ENCODE results near the gene APP. TPM values are rescaled to one million over a fixed set of nuclear protein-coding genes. Genes with fewer than 3 reads are reported as not detected.

The APP gene
- total RNA-seq, 1 experiment from 2014 or later, result 266 TPM

DNA sequence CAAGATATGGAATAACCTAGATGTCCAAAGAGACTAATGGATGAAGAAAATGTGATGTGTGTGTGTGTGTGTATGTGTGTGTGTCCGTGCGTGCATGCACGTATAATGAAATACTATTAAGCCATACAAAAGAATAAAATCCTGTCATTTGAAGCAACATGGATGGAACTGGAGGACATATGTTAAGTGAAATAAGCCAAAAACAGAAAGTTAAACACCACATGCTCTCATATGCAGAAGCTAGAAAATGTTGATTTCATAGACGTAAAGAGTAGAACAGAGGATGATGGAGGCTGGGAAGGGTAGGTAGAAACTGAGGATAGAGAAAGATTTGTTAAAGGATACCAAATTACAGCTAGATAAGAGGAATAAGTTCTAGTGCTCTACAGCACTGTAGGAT, 133.7 kb downstream of the APP start:
- no peak overlapping the region for H3K4me3 ChIP-seq (ENCODE audit: low read length)
- no peaks in the 10 kb centered on the region for H3K27me3 ChIP-seq (ENCODE audit: low read length)
- peaks cover 9% of the 10 kb centered on the region for H3K4me1 ChIP-seq (ENCODE audit: insufficient read depth, low read length)
- 0 out of 2 replicates have a peak, but pooled peaks cover 7% of the 10 kb centered on the region for H3K36me3 ChIP-seq (ENCODE audit: low read depth, low read length)
- H3K27ac ChIP-seq (ENCODE audit: low read length), result no peak overlapping the region
- no peak for TF ChIP-seq EZH2phosphoT487 (IDR thresholded peaks at IDR 0.05; ENCODE audit: borderline replicate concordance, low read length)
- TF ChIP-seq, protein P1, sequence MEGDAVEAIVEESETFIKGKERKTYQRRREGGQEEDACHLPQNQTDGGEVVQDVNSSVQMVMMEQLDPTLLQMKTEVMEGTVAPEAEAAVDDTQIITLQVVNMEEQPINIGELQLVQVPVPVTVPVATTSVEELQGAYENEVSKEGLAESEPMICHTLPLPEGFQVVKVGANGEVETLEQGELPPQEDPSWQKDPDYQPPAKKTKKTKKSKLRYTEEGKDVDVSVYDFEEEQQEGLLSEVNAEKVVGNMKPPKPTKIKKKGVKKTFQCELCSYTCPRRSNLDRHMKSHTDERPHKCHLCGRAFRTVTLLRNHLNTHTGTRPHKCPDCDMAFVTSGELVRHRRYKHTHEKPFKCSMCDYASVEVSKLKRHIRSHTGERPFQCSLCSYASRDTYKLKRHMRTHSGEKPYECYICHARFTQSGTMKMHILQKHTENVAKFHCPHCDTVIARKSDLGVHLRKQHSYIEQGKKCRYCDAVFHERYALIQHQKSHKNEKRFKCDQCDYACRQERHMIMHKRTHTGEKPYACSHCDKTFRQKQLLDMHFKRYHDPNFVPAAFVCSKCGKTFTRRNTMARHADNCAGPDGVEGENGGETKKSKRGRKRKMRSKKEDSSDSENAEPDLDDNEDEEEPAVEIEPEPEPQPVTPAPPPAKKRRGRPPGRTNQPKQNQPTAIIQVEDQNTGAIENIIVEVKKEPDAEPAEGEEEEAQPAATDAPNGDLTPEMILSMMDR (conservative IDR thresholded peaks at IDR 0.05; ENCODE audit: low read depth, low read length), result no peak
- TF ChIP-seq EZH2 (IDR thresholded peaks at IDR 0.05; ENCODE audit: low read length, unreplicated experiment), result no peak
- ChIA-PET CTCF (no interaction called here), POLR2A (ENCODE audit: unreplicated experiment) (no interaction called here)
- H3K4me2 ChIP-seq (ENCODE audit: low read length), result no peak overlapping the region
- no peaks in the 10 kb centered on the region for H3K9me2 ChIP-seq (replicated peaks; ENCODE audit: low read length)
- H3K9me3 ChIP-seq (ENCODE audit: low read length), result no peaks in the 10 kb centered on the region
- DNase-seq (no peak), ATAC-seq (no peak)
- H3K79me2 ChIP-seq (ENCODE audit: low read length), result peaks cover 46% of the 10 kb centered on the region
- H3K9ac ChIP-seq (ENCODE audit: low read length), result no peak overlapping the region
- no peak overlapping the region for H2AFZ ChIP-seq (ENCODE audit: low read length)
- H3F3A ChIP-seq (ENCODE audit: low read length, unreplicated experiment), result no peaks in the 10 kb centered on the region
- BruUV-seq (replicated peaks), result no TSS peak
- intact Hi-C loops (cut with micrococcal nuclease), result no loop called here
- H4K20me1 ChIP-seq (ENCODE audit: low read length), result no peaks in the 10 kb centered on the region

DNA sequence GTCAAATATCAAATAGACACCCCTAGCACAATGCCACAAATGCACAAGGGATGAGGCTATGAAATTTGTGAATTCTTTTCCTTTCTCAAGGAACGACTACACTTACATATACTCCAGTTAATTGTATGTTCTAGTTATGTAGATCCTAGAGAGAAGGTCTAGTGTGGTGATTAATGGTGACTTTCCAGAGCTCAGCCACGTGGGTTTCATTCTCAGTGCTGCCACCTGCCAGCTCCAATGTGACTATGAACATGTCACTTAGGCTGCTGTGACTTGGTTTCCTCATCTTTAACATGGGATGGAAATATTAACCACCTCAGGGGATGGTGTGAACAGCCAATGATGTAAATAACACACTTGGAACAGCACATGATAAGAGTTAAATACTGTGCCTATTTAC, 138.3 kb downstream of the APP start:
- CTCF ChIA-PET, result no interaction called here
- BruUV-seq (replicated peaks), result no TSS peak
- H3K27me3 ChIP-seq (ENCODE audit: low read length), result no peaks in the 10 kb centered on the region
- H3F3A ChIP-seq (ENCODE audit: low read length, unreplicated experiment), result no peaks in the 10 kb centered on the region
- no peak overlapping the region for H3K4me2 ChIP-seq (ENCODE audit: low read length)
- no peak overlapping the region for H3K4me3 ChIP-seq (ENCODE audit: low read length)
- H3K36me3 ChIP-seq (ENCODE audit: low read depth, low read length), result peaks cover 7% of the 10 kb centered on the region; the same call in 1 of the 2 replicates
- no peak overlapping the region for H3K9ac ChIP-seq (ENCODE audit: low read length)
- intact Hi-C loops (cut with micrococcal nuclease), result no loop called here
- H3K4me1 ChIP-seq (ENCODE audit: insufficient read depth, low read length), result no peaks in the 10 kb centered on the region
- DNase-seq (peak; percentile 52), ATAC-seq (peak; percentile 60; the same call in 1 of the 2 replicates)
- H3K79me2 ChIP-seq (ENCODE audit: low read length), result peaks cover 33% of the 10 kb centered on the region
- no peak for TF ChIP-seq EZH2 (IDR thresholded peaks at IDR 0.05; ENCODE audit: low read length, unreplicated experiment)
- TF ChIP-seq, protein P1 (conservative IDR thresholded peaks at IDR 0.05; ENCODE audit: low read depth, low read length), result peak; percentile 64
- no peaks in the 10 kb centered on the region for H3K9me2 ChIP-seq (replicated peaks; ENCODE audit: low read length)
- H4K20me1 ChIP-seq (ENCODE audit: low read length), result no peaks in the 10 kb centered on the region
- H3K27ac ChIP-seq (ENCODE audit: low read length), result no peak overlapping the region
- H3K9me3 ChIP-seq (ENCODE audit: low read length), result no peaks in the 10 kb centered on the region
- H2AFZ ChIP-seq (ENCODE audit: low read length), result no peak overlapping the region
- POLR2A ChIA-PET (ENCODE audit: unreplicated experiment), result no interaction called here

DNA sequence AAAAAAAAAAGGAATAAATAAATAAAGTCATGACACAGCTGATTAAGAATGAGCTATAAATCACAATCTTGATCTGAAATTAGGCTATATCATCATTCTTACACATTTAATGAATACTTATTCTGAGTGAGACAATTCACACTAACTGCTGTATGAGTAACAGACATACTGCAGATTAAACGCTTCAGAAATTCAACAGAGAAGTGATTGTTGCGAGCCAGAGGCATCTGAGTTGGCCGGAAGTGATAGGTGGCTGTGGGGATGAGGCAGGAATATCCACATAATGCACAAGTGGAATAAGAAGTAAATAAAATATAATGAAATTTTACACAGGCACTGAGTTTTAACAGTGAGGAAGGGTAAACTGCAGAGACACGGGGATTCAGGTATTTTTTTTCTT, 142.4 kb downstream of the APP start:
- Histone ChIP-seq H3K79me2 (ENCODE audit: low read length) (peaks cover 26% of the 10 kb centered on the region; the same call in 1 of the 2 replicates), H3F3A (ENCODE audit: low read length, unreplicated experiment) (no peaks in the 10 kb centered on the region), H2AFZ (ENCODE audit: low read length) (no peak overlapping the region), H3K4me1 (ENCODE audit: insufficient read depth, low read length) (no peaks in the 10 kb centered on the region), H3K9ac (ENCODE audit: low read length) (no peak overlapping the region), H3K27ac (ENCODE audit: low read length) (no peak overlapping the region), H4K20me1 (ENCODE audit: low read length) (0 out of 2 replicates have a peak, but pooled peaks cover 3% of the 10 kb centered on the region), H3K36me3 (ENCODE audit: low read depth, low read length) (peaks cover 7% of the 10 kb centered on the region; the same call in 1 of the 2 replicates), H3K4me2 (ENCODE audit: low read length) (no peak overlapping the region), H3K9me2 (replicated peaks; ENCODE audit: low read length) (no peaks in the 10 kb centered on the region), H3K27me3 (ENCODE audit: low read length) (no peaks in the 10 kb centered on the region), H3K4me3 (ENCODE audit: low read length) (no peak overlapping the region), H3K9me3 (ENCODE audit: low read length) (no peaks in the 10 kb centered on the region)
- CTCF ChIA-PET, result no interaction called here
- TF ChIP-seq, protein P1 (conservative IDR thresholded peaks at IDR 0.05; ENCODE audit: low read depth, low read length), result no peak
- TF ChIP-seq EZH2 (IDR thresholded peaks at IDR 0.05; ENCODE audit: low read length, unreplicated experiment) (no peak), EZH2phosphoT487 (IDR thresholded peaks at IDR 0.05; ENCODE audit: borderline replicate concordance, low read length) (no peak)
- DNase-seq (no peak), ATAC-seq (no peak)
- intact Hi-C loops (cut with micrococcal nuclease), result no loop called here
- POLR2A ChIA-PET (ENCODE audit: unreplicated experiment), result no interaction called here
- no TSS peak for BruUV-seq (replicated peaks)

All from PC-3 (cell line).